Activated CD8-positive, alpha-beta memory T cell treated with anti-CD3 and anti-CD28 coated beads, Interleukin-2, amount 50 U/mL, for 24 hours (primary cell): Measurements from ENCODE around the gene SMIM21.

ENCODE experiments used
- DNase-seq: peaks from one replicate; pipeline ENCODE4 v3.0.0-alpha.2; 2020; ENCODE audit errors: extremely low read depth

SMIM21 gene

DNA sequence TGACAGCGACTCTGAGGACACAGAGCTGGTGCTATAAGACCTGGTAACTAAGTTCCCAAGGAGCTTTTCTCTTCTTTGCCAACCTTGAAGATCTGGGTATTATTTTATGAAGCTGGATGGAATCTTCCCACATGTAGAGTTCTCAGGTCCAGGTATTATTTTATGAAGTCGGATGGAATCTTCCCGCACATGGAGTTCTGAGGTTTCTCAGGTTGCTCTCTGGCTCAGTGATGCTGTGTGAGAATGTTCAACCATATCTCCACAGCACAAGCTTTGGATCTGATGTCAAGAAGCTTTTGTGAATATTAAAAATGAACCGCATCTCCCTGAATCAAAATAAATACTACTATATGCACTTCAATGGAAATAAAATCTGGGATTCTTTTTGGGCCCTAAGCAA is at the start of gene SMIM21:
Gene SMIM21 (minus strand): TSS at position 101 of the 400 bp plus-strand sequence. CDS start 140 bp downstream, outside the sequence.
- no peak for DNase-seq

DNA sequence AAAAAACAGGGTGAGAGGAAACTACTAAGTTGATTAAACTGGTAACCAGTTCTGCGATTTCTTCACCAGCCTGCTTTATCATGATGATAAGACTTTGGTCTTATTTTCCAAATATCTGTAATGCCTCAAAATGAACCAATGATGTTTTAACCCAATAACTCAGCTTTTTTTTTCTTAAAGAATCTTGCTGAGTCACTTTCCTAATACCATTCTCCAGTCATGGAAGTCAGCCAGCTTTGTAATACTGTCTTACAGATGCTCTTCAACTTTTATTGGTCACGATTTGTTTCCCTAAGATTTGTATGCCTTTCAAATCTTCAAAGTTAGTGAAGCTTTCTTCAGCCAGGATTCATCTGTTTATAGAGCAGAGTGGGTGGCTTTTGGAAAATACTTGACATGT is 47.7 kb upstream of the SMIM21 start:
- no peak for DNase-seq

DNA sequence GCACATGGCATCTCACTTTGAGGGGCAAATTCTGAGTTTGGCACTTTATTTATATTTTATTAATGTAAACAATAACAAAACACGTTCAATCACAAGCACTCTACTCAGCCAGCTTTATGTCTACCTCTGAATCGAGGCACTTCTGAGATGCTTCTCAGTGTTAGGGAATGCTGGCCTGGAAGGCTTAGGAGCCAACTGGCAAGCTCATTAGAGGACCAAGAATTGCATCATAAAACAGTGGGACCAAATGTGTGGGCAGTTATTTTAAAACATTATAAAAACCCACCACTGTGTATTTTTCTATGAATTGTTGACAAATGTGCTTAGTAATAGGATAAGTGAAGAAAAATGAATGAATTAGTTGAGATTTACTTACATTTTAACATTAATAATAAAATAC is 46.8 kb upstream of the SMIM21 start:
- no peak for DNase-seq

DNA sequence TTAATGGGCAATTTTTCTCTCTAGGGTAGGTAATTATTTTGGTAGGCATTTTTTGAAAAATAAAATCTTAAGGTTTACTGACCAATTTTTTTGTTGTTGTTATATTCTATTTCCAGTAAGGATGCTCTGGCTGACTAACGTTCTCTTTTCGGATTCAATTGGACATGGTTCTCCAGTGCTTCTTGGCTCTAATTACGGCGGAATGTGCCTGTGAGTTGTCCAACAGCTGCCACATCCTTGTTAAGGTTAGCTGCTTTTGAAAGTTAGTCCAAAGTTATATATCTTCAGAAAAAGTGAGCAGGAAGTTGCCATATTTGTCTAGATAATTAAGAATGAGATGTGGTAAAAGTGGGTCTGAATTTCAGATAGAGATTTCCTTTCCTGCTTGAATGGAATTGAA is 45.8 kb upstream of the SMIM21 start:
- no peak for DNase-seq

DNA sequence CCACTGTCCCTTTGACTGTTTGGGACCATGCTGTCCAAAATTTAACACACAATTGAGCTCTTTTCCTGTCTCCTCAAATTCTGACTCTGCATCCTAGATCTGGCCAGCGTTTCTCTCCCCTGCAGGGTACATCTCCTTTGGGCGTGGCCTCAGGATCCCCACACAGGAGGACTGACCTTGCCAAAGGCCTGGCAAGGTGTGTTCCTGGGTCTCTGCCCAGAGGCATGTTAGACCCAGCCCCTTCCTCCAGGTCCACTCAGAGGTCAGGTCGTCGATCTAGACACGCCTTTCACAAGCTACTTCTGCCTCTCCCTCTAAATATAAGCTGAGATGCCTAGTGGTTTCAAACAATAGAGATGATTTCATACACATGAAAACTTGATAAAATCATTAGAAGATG is 45.4 kb upstream of the SMIM21 start:
- no peak for DNase-seq

DNA sequence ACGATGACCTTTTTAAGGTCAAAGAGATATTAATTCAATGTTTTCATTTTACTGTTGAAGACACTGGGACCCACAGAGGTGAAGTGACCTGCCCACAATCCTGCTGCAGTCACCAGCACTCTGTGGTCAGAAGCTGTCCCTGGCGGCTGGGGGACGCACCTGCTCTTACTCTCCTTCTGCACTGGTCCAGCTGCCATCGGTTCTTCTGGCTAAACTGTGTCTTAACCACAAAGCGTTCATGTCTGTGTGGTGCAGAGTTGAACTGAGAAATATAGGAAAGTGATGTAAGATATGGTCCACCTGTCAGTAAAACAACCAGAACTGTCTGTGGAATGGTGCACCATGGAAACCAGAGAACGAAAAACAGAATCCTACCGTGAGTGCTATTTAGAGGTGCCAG is 44.9 kb upstream of the SMIM21 start:
- no peak for DNase-seq

DNA sequence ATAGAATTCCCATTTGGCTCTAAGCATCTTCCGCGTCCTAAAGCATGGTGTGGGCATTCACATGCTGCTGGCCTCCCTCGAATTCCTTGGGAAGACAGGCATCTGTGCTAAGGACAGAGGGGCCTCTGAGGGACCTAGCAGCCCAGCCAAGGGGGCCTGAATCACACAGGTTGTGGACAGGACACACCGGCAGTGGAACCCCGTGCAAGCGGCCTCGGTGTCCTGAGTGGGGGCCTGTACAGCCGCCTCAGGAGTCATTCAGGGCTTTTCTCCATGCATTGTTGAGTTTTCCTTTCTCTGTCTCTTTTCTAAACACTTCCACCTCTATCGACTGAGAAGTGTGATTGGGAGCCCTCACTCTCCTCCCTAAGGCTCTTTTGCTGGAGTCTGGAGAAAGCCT is 44.3 kb upstream of the SMIM21 start:
- DNase-seq = no peak

DNA sequence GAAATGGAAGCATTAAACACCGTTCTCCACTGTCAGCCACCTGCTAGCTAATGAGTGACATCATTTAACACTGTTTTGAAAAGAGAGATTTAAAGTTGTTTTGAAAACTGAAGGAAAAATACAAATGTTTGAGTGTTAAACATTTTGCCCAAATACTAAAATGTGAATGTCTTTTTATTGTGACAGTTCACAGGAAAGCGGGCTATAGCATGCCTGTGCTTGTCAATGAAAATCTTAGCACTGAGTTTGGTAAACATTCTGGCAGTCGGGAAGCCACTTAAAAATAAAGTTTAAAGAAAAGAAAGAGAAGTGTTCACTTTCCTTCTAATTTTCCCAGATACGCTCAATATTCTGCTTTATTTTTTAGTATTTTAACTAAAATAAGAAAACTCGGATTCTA is 40.3 kb upstream of the SMIM21 start:
- no peak for DNase-seq

DNA sequence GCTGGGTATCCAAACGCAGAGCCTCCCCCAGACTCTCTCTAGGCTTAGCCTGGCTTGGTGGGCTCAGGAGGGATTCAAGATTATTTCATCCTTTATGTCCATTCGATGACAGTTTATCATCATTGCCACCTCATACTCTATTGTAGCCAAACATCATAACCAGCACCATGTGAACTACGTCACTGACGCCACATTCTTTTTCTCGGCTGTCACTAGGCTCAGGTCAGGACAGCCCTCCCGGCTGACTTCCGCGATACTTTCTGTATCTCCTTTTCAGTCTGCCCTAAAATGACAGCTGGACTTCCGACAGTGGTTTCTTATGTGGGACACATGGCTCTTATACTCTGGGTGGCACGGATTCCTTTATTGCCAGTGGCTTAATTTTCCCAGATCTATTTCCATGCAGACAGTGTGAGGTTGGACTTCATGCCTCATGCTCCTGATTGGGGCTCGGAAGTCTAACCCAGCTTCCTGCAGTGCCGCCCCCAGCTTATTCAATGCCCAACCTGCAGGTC is 39.8 kb upstream of the SMIM21 start:
- DNase-seq = no peak

DNA sequence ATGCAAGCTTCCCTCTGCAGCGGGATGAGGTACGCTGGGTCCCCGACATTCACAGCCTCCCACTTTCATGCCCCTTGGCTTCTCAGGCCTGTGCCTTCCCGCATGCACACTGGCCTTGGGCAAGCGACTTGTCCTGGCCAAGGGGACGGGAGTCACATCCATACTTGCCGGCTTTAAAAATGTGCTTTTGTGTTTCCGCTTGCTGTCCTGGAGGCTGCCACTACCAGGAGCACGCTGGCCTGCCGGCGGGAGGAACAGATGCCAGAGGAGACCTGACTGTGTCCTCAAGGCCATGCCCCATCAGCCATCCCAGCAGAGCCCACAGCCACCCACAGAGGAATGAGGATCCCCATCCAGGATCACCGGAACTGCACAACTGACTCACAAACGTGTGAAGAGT is 36.9 kb upstream of the SMIM21 start:
- DNase-seq = no peak

DNA sequence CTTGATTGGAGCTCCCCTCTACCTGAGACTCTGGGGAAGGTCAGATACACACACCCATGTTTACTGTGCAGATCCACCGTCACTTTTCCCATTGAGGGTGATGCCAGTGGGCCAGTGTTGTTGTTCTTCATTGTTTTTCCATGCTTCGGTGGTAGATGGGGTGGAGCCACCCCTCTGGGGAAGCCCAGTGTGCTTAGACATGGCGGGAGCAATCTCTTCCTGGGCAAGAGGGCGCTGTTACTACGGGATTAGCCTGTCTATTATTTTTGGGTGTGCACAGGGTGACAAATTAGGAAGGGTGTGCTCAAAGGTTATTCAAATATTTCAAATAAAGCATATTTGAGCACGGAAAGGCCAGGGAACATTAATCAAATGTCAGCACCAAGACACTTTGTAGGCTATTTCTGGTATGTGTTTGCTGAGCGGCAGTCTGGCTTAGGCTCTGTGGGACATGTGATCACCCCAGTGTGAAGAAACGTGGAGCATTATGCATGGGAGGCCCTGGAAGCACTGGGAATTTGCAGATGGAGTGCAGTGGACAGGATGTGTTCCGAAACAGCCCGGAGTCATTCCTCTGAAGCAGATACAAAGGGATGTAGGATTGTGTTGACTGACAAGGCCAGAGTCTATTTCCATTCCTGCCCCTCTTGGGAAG is 34.8 kb upstream of the SMIM21 start:
- DNase-seq = no peak

DNA sequence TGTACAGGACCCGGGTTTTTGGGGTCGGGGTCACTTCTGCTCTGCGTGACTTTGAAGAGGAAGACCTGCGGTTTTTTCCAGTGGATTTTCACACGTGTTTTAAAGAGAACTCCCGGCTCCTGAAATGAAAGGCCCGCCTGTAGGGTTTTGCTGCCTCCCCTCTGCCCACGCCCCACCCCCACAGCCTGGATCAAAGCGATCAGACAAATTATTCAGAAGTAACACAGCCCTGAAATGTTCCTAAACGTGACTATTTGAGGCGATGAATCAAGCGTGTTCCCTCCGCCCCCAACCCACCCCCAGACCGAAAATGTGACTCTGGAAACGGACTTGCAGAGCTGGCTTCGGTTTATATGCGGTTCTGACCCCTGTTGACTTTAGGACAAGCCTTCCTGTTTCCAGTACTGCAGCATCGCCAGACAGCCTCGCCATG is 28.7 kb upstream of the SMIM21 start:
- DNase-seq = no peak

DNA sequence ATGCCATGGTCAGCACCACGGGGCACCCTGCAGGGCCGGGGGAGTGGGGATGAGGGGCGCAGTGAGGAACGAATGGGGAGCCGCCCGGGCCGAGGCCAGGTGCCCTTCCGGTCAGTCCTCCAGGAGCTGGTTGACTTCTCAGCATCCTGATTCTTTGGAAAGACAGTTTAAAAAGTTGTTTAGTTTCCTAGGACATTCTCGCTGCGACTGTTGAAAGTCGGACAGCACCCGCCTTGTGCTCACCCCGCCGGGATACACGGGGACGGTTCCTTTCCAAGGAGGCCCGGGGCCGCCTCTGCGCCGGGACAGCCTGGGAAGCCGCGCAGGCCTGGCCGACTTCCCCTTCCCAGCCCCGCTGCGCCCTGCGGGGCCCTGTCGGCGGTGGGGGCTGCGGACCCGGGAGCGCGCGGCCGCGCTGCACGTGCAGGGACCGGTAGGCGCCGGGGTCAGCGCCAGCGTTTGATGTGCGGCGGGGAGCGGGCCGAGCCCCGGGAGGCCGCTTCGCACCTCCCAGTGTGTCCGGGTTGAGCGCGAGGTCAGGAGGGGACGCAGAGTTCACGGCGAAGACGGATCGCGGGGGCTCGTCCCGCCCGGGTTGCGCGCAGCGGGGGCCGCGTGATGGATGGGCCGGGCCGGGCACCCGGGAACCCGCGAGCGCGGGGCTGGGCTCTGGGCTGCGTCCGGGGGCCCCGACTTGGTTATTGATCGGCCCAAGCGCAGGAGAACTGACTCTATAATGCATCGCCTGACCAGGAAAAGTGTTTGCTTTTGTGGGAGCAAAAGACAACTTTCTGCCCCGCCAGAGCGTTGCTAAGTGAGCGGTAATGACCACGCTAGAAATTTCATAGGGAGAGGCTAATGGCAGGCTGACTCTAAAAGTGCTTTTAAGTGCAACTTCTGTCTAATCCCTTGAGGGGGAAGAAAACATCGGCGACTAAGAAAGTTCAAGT is 28.0 kb upstream of the SMIM21 start:
- DNase-seq = no peak

DNA sequence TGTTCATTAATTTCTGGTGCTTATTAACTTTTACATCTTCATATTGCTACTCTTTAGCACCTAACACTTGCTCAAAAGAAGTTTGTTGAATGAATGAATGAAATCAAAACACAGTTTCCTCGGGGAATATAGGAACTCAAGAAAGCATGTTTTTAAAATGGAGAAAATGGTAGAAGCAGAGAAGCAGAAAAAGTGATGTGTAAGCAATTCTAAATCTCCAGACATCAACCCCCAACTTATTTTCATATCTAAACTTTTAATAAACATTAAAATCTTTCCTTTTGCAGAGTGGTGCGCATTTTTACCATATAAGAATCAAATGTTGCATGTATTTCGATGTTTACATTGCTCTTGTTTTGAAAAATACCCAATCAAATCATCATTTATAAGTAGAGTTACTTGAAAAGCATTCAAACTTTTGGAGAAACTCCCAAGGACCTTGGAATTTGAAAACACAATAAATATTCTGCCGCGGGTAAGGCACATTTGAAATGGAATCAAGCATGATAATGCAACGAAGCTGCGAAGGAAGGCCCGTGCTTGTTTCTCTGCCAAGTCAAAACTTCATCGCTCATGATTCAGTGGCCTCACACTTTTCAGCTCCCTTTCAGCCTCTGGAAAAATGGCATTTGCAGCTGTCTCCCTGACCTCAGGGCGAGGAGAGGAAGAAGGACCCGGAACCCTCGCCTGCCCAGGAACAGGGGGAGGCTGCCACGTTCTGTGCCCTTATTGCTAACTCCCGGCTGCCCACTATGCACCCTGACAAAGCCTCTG is 26.7 kb upstream of the SMIM21 start:
- no peak for DNase-seq

DNA sequence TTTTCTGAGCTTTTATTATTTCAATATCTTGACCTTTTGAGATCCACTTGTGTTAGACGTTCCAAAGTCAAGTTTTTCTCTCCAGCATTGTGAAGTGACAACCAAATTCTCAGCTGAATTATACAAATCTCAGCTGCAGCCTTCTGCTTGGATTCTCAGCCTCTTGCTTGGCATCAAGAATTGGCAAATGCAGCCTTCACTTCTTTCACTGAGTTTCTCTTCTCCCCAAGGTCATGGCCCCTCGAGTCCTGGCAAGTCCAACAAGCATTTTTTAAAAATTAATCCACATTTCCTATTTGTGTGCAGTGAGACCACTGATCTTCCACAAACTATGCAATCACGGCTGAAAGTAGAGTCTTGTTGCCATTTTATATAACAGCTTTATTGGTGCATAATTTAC is 23.4 kb upstream of the SMIM21 start:
- DNase-seq = no peak

DNA sequence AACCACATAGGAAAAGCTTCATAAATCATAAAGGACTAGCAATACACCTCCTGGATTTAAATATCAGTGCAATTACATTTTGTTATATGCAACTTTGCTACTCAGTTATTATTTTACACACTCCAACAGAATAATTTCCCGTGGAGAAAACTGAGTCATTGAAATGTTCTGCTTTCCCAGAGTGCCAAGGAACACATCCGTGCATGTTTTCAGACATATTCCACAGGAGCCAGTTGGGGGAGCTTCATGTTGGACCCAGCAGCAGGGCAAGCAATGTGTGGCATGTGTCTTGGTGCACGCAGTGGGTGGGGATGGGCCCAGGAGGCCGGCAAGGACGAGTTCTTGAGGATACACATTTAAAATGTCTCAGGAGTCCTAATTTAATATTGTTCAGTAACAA is 14.4 kb upstream of the SMIM21 start:
- no peak for DNase-seq

DNA sequence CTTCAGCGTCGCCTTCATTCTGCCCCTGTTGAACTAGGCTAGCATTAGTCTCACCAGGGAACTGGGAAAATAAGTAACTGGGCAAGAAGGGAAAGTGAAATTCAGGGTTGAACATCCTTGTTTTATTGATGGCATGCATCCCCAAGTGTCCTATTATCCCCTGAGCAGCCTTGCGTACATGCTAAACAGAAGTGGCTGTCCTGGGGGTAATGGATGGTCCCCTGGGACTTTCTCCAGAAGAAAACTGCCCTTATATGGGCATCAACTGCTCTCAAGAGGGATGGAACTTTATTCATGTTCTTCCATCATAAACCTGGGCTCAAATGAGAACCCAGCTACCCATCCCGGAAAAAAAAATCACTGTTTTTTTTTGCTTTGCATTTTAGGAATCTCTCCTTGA is 11.8 kb upstream of the SMIM21 start:
- DNase-seq = no peak

DNA sequence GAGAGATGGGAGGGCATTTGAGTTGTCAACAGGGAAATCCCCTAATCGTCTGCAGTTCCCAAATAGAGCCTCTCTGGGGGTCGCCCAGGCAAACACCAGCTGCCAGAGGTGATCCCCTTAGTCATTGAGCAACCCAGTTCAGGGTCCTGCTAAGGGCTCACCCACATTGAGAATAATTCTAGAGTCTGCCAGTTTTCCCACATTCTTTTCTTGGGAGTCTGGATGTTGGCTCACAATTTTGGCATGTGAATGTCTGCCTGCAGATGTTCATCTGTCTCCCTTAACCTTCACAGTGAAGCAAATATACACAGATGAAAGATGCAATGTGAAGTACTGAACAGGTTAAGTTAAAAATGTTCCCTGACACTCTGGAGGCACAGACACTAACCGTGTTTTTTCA is 11.4 kb upstream of the SMIM21 start:
- DNase-seq = no peak

DNA sequence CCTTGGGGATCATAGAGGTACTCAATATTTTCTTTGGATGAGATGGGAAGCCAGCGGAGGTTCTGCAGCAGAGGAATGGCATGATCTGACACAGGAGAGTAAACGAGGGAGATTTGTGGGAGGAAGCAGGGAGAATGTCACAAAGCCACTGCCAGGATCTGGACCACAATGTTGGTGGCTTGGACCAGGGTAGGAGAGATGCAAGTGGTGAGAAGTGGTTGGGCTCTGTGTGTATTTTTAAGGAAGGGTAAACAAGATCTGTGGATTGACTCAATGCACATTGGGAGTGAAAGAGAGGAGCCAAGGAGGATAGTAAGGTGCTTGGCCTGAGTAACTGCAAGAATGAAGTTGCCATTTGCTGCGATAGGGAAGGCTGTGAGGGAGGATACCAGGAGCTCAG is 10.5 kb upstream of the SMIM21 start:
- no peak for DNase-seq

DNA sequence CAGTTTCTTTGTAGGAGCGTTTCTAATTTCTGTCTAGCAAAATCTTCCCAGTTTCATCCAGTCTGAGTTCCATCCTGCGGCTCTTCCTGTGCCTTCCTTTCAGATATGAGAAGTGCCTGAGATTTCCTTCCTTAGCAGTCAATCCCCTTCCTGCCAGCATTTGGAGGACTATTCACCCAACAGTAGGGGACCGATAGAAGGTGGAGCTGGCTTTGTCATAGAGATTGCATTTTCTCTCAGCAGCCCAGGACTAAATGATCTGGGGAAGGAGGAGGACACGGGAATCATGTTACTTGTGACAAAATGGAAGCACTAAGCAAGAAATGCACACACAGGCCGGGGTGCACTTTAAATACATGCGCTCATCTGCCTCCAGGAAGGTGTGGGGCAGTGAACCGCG is 5.6 kb upstream of the SMIM21 start:
- DNase-seq = no peak

DNA sequence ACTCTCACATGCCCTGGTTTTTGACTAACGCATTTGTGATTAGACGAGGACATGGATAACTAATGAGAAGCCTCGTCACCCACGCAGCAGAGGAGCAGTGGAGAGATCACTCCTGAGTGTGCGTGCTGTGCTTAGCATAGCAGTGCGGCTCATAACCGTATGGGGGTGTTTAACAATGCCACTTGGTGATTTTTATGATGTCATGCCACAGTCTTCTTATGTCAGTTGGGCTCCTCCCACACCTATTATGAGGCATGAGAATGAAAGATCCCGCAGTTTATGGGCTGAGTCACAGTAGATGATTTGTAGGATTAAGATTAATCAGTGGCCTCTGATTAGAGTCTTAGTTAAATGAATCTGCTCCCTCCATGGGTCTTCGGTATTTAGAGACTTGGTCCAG is 2.5 kb upstream of the SMIM21 start:
- DNase-seq = no peak

DNA sequence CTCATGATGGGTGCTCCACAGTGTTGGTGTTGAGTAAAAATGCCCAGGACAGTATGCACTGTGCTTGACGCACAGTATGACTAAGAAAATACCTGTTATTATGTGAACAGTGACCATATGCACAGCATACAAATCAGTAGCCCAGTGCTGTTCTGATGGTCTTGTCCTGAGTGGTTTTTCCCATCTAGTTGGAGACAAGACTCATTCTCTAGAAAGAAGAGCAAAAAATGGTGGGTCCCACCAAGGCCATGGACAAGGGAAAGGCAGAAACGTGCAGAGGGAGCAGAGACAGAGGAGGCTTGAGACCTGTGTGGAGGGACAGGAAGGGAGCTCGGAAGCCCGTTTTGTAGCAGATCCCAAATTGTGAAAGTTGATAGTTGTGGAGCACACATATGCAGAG is 987 bp upstream of the SMIM21 start:
- no peak for DNase-seq
